HepG2 (cell line): ENCODE data around the gene TSPAN5. TPM values are rescaled to one million over a fixed set of nuclear protein-coding genes. Genes with fewer than 3 reads are reported as not detected.

ENCODE experiments used
- ATAC-seq: fragments of 200-7000 bp; cut with Tn5 transposase; 3 replicates; pipeline ENCODE4 v1.9.1; 2020; ENCODE audit warnings: mild to moderate bottlenecking, moderate library complexity
- BruUV-seq: library from RNA; stranded (reverse); fragments of 400-500 nt; replicated peaks from 2 replicates; lab custom pipeline; 2021; lab: Mats Ljungman, UMichigan
- CTCF ChIA-PET: fragments of 300-600 bp; formaldehyde crosslinking; extraction: SDS; loops from one replicate; lab custom pipeline; 2021; ENCODE audit warnings: low total read pairs, inconsistent platforms, low intra/inter-chr PET ratio; lab: Yijun Ruan, JAX
- POLR2A ChIA-PET: fragments of 350-600 bp; sonication (Branson Sonifier 250); formaldehyde crosslinking; loops from one replicate; lab custom pipeline; 2020; ENCODE audit warnings: antibody characterized with exemption, inconsistent platforms; lab: Yijun Ruan, JAX
- DNase-seq: peaks from one replicate; pipeline ENCODE4 v3.0.0-alpha.2; 2015; ENCODE audit warnings: low spot score
- FAIRE-seq: peaks from 3 replicates; lab custom pipeline; 2011; peaks lifted over from hg19 to GRCh38; lab: Jason Lieb, UNC
- H2AFZ ChIP-seq: one replicate; pipeline ENCODE4 v1.6.1; 2011; ENCODE audit warnings: low read length, inconsistent platforms
- H3K27ac ChIP-seq: fragments of 300-600 bp; 3 replicates; pipeline ENCODE4 v1.8.0; 2011; ENCODE audit warnings: mixed run types, mild to moderate bottlenecking, mixed read lengths, low read length, inconsistent platforms; ENCODE audit not compliant: insufficient read depth; ENCODE audit errors: extremely low read length
- H3K27me3 ChIP-seq, 2 experiments: fragments of 200-600 bp in 1 of 2; 2 replicates in 1 of 2; 3 replicates in 1 of 2; pipeline versions ENCODE4 v1.6.0 to v1.8.0; 2011; ENCODE audit warnings: low read length in 2 of 2, mild to moderate bottlenecking in 2 of 2, moderate library complexity in 2 of 2, inconsistent platforms in 1 of 2; ENCODE audit not compliant: insufficient read depth in 2 of 2, control insufficient read depth in 1 of 2
- H3K36me3 ChIP-seq, 2 experiments: fragments of 200-600 bp in 1 of 2; replicated peaks in 1 of 2; 2 replicates in 1 of 2; 3 replicates in 1 of 2; pipeline versions ENCODE4 v1.5.1 to v1.8.0; 2011; ENCODE audit warnings: low read length in 2 of 2, inconsistent platforms in 1 of 2; ENCODE audit not compliant: insufficient read depth in 2 of 2, control insufficient read depth in 1 of 2
- H3K4me1 ChIP-seq: 2 replicates; pipeline ENCODE4 v1.5.1; 2012; ENCODE audit warnings: low read length, inconsistent platforms; ENCODE audit not compliant: insufficient read depth
- H3K4me2 ChIP-seq: 2 replicates; pipeline ENCODE4 v1.6.0; 2011; ENCODE audit warnings: low read depth, low read length, inconsistent platforms
- H3K4me3 ChIP-seq, 3 experiments: fragments of 200-600 bp in 1 of 3; sonication (generic), shearing (Covaris generic) in 1 of 3; replicated peaks in 1 of 3; 2 replicates each; pipeline ENCODE4 v1.5.1; 2011 to 2016; ENCODE audit warnings: low read length in 3 of 3, inconsistent platforms in 2 of 3, low read depth in 2 of 3, mild to moderate bottlenecking in 2 of 3, control low read depth in 1 of 3, mixed read lengths in 1 of 3; ENCODE audit not compliant: insufficient read depth in 1 of 3
- H3K79me2 ChIP-seq: one replicate; pipeline ENCODE4 v1.6.1; 2011; ENCODE audit warnings: low read length, inconsistent platforms; ENCODE audit not compliant: insufficient read depth
- H3K9ac ChIP-seq: 2 replicates; pipeline ENCODE4 v1.6.0; 2011; ENCODE audit warnings: mild to moderate bottlenecking, low read depth, low read length, inconsistent platforms; ENCODE audit not compliant: insufficient read depth
- H3K9me3 ChIP-seq: 2 replicates; pipeline ENCODE4 v1.5.1; 2012; ENCODE audit warnings: mild to moderate bottlenecking, low read length
- H4K20me1 ChIP-seq: 2 replicates; pipeline ENCODE4 v1.6.0; 2011; ENCODE audit warnings: inconsistent platforms, mild to moderate bottlenecking, low read length, moderate library complexity; ENCODE audit not compliant: insufficient read depth
- AKAP8 ChIP-seq: sonication (generic); formaldehyde crosslinking; IDR thresholded peaks from 2 replicates; pipeline ENCODE4 v1.5.1; 2020; ENCODE audit warnings: mild to moderate bottlenecking, missing genetic modification reagents
- CEBPB ChIP-seq: IDR thresholded peaks from 2 replicates; pipeline ENCODE4 v1.6.1; 2011; ENCODE audit warnings: low read depth, low read length, improper control_type of control experiment, borderline replicate concordance
- HIVEP1 ChIP-seq: sonication (generic); formaldehyde crosslinking; IDR thresholded peaks from 2 replicates; pipeline ENCODE4 v1.4.0; 2020; ENCODE audit warnings: mild to moderate bottlenecking, missing genetic modification reagents
- MAFK ChIP-seq, 2 experiments: IDR thresholded peaks in 1 of 2; conservative IDR thresholded peaks in 1 of 2; 2 replicates each; pipeline ENCODE4 v1.6.1; 2011; ENCODE audit warnings: improper control_type of control experiment in 2 of 2, low read length in 2 of 2
- NFRKB ChIP-seq: fragments of 450-650 bp; IDR thresholded peaks from 2 replicates; pipeline ENCODE4 v1.6.1; 2017
- PAX8 ChIP-seq: sonication (generic); formaldehyde crosslinking; IDR thresholded peaks from 2 replicates; pipeline ENCODE4 v1.8.0; 2022; ENCODE audit warnings: mild to moderate bottlenecking, missing genetic modification reagents, borderline replicate concordance
- ZNF17 ChIP-seq: sonication (generic); formaldehyde crosslinking; IDR thresholded peaks from 2 replicates; pipeline ENCODE4 v1.5.0; 2020; ENCODE audit warnings: mild to moderate bottlenecking, missing genetic modification reagents
- WGBS: methylation state at CpG from one replicate; pipeline ENCODE4 v1.1.6; 2017; ENCODE audit warnings: low lambda C conversion rate; 5-methylcytosine and 5-hydroxymethylcytosine counted together
- in situ Hi-C: cut with HindIII; loops from 2 replicates; pipeline ENCODE4 v1.10.0; 2017; ENCODE audit warnings: low pct_unique_long_range_greater_than_20kb; ENCODE audit not compliant: extremely low pct_ligation_motif_present
- intact Hi-C: fragments of 100-400 bp; cut with micrococcal nuclease; formaldehyde crosslinking; loops from one replicate; pipeline ENCODE4 v1.10.0; 2022; ENCODE audit not compliant: unreplicated experiment
- polyA plus RNA-seq, 8 experiments: library from polyadenylated mRNA; depleted of rRNA in 3 of 8; stranded (reverse) in 7 of 8; unstranded in 1 of 8; fragments of >200 nt; fragmentation: Illumina TruSeq in 4 of 8; extraction: Trizol in 4 of 8; gene quantifications; 2 replicates each; pipeline versions ENCODE4 v1.2.1 to v1.2.3, GENCODE V29; 2011 to 2016; ENCODE audit warnings: low read depth in 4 of 8, missing spikeins in 1 of 8, mixed read lengths in 1 of 8; ENCODE audit not compliant: insufficient read depth in 1 of 8
- total RNA-seq, 5 experiments: library from RNA; depleted of rRNA; stranded (reverse); fragments of >200 nt; fragmentation: Illumina TruSeq; extraction: Trizol; gene quantifications; 2 replicates each; pipeline ENCODE4 v1.2.3, GENCODE V29; 2016; ENCODE audit warnings: low read depth in 1 of 5
- TF ChIP-seq, protein P1 (sequence below): sonication (generic); formaldehyde crosslinking; IDR thresholded peaks from 2 replicates; pipeline ENCODE4 v1.4.0; 2020; ENCODE audit warnings: mild to moderate bottlenecking, missing genetic modification reagents, borderline replicate concordance
- TF ChIP-seq, protein P2 (sequence below), 2 experiments: sonication (generic) in 1 of 2; formaldehyde crosslinking in 1 of 2; IDR thresholded peaks; 2 replicates each; pipeline versions ENCODE4 v1.6.1 to v1.9.0; 2014 to 2022; ENCODE audit warnings: antibody characterized with exemption in 1 of 2, borderline replicate concordance in 1 of 2, inconsistent platforms in 1 of 2, low read depth in 1 of 2, missing genetic modification reagents in 1 of 2
- TF ChIP-seq, protein P3 (sequence below): IDR thresholded peaks from 2 replicates; pipeline ENCODE4 v1.6.1; 2016; ENCODE audit warnings: low read depth, borderline replicate concordance
- TF ChIP-seq, protein P4 (sequence below): sonication (generic); formaldehyde crosslinking; IDR thresholded peaks from 2 replicates; pipeline ENCODE4 v1.8.0; 2022; ENCODE audit warnings: mild to moderate bottlenecking, missing genetic modification reagents, borderline replicate concordance

Gene TSPAN5
- total and polyA plus RNA-seq, 2 of the 13 experiments (the other 11 are each of a cell fraction or from before 2014, with no cell fraction given): 0.20 to 0.53 TPM

DNA sequence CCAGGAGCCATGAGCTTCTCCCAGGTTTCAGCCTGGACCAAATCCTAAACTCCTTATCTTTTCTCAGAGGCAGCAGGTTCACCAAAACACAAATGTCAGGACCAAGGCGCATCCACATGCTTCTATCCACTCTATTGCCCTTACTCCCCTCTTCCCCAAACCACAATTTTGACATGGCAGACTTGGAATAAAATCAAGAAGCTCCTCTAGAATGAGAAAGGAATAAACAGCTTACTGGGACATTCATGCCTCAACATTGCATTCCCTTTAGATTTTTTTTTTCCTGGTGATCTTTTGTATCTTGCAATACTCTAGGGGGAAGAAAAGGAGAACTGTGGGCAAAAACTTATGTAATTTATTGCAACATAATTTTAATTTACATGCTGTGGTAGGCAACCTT is 119.1 kb downstream of the TSPAN5 start:
- no peak for FAIRE-seq

DNA sequence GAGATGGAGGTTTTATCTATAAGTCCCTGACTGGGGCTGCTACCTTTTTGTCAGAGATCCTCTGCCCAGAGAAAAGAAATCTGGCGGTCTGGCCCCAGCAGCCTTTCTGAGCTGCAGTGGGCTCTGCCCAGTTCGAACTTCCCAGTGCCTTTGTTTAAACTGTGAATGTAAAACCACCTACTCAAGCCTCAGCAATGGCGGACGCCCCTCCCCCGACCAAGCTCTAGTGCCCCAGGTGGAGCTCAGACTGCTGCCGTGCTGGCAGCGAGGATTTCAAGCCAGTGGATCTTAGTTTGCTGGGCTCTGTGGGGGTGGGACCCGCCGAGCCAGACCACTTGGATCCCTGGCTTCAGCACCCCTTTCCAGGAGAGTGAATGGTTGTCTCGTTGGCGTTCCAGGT is 121.8 kb downstream of the TSPAN5 start:
- POLR2A ChIA-PET: no interaction called here
- no CpG with 5 or more reads among the region's 11 CpGs for WGBS
- Histone ChIP-seq H4K20me1 (no peaks in the 10 kb centered on the region), H3K4me3 (no peak overlapping the region), H3K9ac (no peak overlapping the region), H3K27me3 (peaks cover 0 to 5% of the 10 kb centered on the region in 2 experiments; a peak in 1 of 5 replicates), H3K79me2 (no peaks in the 10 kb centered on the region), H3K36me3 (no peaks in the 10 kb centered on the region), H3K4me1 (no peaks in the 10 kb centered on the region), H3K27ac (no peak overlapping the region), H3K9me3 (no peaks in the 10 kb centered on the region), H2AFZ (no peak overlapping the region), H3K4me2 (no peak overlapping the region)
- BruUV-seq: no TSS peak
- CTCF ChIA-PET: no interaction called here
- in situ Hi-C loops (no loop called here), intact Hi-C loops (no loop called here)
- FAIRE-seq: no peak
- no peak for DNase-seq
- ATAC-seq: no peak
- TF ChIP-seq, protein P1, sequence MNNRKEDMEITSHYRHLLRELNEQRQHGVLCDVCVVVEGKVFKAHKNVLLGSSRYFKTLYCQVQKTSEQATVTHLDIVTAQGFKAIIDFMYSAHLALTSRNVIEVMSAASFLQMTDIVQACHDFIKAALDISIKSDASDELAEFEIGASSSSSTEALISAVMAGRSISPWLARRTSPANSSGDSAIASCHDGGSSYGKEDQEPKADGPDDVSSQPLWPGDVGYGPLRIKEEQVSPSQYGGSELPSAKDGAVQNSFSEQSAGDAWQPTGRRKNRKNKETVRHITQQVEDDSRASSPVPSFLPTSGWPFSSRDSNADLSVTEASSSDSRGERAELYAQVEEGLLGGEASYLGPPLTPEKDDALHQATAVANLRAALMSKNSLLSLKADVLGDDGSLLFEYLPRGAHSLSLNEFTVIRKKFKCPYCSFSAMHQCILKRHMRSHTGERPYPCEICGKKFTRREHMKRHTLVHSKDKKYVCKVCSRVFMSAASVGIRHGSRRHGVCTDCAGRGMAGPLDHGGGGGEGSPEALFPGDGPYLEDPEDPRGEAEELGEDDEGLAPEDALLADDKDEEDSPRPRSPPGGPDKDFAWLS: no peak
- TF ChIP-seq, protein P2, sequence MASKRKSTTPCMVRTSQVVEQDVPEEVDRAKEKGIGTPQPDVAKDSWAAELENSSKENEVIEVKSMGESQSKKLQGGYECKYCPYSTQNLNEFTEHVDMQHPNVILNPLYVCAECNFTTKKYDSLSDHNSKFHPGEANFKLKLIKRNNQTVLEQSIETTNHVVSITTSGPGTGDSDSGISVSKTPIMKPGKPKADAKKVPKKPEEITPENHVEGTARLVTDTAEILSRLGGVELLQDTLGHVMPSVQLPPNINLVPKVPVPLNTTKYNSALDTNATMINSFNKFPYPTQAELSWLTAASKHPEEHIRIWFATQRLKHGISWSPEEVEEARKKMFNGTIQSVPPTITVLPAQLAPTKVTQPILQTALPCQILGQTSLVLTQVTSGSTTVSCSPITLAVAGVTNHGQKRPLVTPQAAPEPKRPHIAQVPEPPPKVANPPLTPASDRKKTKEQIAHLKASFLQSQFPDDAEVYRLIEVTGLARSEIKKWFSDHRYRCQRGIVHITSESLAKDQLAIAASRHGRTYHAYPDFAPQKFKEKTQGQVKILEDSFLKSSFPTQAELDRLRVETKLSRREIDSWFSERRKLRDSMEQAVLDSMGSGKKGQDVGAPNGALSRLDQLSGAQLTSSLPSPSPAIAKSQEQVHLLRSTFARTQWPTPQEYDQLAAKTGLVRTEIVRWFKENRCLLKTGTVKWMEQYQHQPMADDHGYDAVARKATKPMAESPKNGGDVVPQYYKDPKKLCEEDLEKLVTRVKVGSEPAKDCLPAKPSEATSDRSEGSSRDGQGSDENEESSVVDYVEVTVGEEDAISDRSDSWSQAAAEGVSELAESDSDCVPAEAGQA (IDR thresholded peaks at IDR 0.05; ENCODE audit: low read depth): no peak
- TF ChIP-seq, protein P2 (CRISPR knock-in tag; IDR thresholded peaks at IDR 0.05; ENCODE audit: borderline replicate concordance): no peak
- TF ChIP-seq AKAP8 (CRISPR knock-in tag): no peak

More for the DNA sequence above, 119.1 kb downstream of the TSPAN5 start:
- no peak overlapping the region for H3K4me3 ChIP-seq
- no peak overlapping the region for H3K4me2 ChIP-seq
- ChIA-PET CTCF (no interaction called here), POLR2A (no interaction called here)
- no peak overlapping the region for H3K27ac ChIP-seq
- H4K20me1 ChIP-seq: no peaks in the 10 kb centered on the region
- TF ChIP-seq MAFK (conservative IDR thresholded peaks at IDR 0.05 in 1 of 2, IDR thresholded peaks at IDR 0.05 in 1 of 2; ENCODE audit: low read length in 2 of 2) (no peak), CEBPB (peak; percentile 17; the same call in 1 of the 2 replicates), ZNF17 (CRISPR knock-in tag) (no peak), NFRKB (no peak), PAX8 (CRISPR knock-in tag) (no peak), HIVEP1 (CRISPR knock-in tag) (no peak)
- TF ChIP-seq, protein P3, sequence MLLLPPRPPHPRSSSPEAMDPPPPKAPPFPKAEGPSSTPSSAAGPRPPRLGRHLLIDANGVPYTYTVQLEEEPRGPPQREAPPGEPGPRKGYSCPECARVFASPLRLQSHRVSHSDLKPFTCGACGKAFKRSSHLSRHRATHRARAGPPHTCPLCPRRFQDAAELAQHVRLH: no peak
- TF ChIP-seq, protein P4, sequence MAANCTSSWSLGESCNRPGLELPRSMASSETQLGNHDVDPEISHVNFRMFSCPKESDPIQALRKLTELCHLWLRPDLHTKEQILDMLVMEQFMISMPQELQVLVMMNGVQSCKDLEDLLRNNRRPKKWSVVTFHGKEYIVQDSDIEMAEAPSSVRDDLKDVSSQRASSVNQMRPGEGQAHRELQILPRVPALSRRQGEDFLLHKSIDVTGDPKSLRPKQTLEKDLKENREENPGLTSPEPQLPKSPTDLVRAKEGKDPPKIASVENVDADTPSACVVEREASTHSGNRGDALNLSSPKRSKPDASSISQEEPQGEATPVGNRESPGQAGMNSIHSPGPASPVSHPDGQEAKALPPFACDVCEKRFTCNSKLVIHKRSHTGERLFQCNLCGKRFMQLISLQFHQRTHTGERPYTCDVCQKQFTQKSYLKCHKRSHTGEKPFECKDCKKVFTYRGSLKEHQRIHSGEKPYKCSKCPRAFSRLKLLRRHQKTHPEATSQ (CRISPR knock-in tag): no peak
- intact Hi-C loops (no loop called here), in situ Hi-C loops (no loop called here)
- DNase-seq (no peak), ATAC-seq (no peak)
- no peaks in the 10 kb centered on the region for H3K36me3 ChIP-seq
- H3K9ac ChIP-seq: no peak overlapping the region
- H3K9me3 ChIP-seq: no peaks in the 10 kb centered on the region
- H3K79me2 ChIP-seq: no peaks in the 10 kb centered on the region
- peaks cover 0 to 5% of the 10 kb centered on the region in 2 experiments; a peak in 1 of 5 replicates for H3K27me3 ChIP-seq
- H2AFZ ChIP-seq: no peak overlapping the region
- BruUV-seq: no TSS peak
- WGBS: 82% methylated on average over 1 of the region's 1 CpG
- H3K4me1 ChIP-seq: no peaks in the 10 kb centered on the region
